Stimulated activated CD4-positive, alpha-beta T cell treated with anti-CD3 and anti-CD28 coated beads, Interleukin-15, amount 100 ng/mL, for 1 hour (primary cell): ENCODE measurements around the gene TMEM229B.

ENCODE experiments used
- DNase-seq, 2 donors: peaks; one replicate each; pipeline ENCODE4 v3.0.0-alpha.2; 2020; ENCODE audit warnings: low read depth in 1 of 2, low spot score in 1 of 2

The TMEM229B gene

GRCh38 chr14:67487332-67487731 lies 1.2 kb downstream of the TMEM229B start:
- DNase-seq = no peak

- no peak for DNase-seq
These were observed 1.6 kb downstream of the TMEM229B start for GRCh38 chr14:67486890-67487289.

DNA sequence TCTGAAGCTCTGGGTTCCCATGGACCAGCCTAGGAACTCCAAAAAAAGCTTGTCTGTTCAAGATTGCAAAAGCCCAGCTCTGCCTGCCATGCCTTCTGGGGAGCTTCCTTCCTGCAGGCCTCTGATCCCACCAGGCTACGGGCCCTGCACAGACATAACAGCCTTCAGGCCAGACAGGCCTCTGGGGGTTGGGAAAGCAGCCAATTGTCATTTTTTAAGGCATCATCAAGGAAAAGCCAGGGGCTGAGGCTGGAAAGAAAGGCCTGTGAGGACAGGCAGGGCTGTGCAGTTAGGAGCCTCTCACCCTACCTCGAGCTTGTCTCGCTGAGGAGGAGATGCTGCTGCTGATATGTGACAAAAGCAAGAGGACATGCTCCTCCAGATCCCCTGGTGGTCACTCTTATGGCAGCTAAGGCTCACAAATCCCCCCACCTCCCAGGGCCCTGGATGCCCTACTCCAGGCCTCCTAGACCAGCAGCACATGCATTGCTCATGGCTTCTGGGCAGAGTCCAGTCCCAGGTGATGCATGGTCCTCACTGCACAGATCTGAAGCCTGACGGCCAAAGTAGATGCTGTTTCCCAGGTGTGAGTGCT lies 2.9 kb downstream of the TMEM229B start:
- DNase-seq = no peak

GRCh38 chr14:67483579-67484285 lies 4.8 kb downstream of the TMEM229B start:
- no peak for DNase-seq

DNA sequence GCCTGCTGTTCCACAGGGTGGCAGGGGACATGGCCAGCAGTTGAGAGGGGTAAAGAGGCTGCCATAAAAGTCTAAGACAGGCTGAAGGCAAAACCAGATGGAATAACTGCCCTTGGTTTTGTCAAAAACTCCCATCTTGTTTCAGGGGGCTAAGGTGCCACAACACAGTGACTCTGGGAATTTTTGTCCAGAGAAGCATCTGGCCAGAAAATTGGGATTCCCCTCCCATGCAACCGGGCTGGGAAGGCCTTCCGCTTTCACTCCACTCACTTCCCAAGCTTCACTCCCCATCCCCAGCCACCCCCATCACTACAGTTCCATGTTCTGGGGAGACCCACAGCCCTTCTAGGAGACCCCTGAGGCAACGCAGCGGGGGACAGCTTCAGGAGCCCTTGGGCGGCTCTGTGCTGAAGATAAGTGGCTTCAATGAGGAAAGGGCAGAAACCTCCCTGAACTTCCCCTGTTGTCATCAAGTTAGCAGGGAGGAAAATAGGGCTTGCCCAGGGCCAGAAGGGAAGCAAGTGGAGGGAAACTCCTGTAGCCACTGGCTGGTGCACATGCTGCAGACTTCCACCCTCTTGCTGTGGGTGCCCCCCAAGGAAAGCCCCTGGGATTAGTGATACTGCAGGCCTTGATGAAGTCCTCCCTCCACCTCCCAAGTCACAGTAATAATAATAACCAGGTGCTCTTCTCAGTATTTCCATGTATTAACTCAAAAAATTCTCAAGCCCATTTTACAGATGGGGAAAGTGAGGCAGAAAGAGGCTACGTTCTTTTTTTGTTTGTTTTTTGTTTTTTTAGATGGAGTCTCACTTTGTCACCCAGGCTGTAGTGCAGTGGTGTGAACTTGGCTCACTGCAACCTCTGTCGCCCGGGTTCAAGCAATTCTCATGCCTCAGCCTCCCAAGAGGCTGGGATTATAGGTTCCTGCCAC lies 6.0 kb downstream of the TMEM229B start:
- no peak for DNase-seq

DNA sequence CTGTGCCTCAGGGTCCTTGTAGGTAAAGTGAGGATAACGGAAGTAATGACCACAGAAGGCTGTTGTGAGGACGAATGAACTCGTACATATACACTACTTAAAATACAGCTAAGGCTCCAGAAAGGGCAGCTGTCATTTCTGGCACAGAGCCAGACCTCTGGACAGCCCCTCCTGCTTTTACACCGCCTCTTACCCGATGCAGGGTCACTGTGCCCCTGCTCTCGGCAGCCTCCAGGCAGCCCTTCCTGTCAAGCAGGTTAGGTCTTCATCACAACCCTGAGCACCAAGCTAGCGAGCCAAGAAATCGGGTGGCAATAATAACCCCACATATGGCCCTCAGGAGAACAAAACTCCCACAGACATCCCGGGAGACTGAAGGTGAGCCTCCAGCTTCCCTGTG lies 8.5 kb downstream of the TMEM229B start:
- no peak for DNase-seq

- DNase-seq = no peak
These were observed 9.8 kb downstream of the TMEM229B start for GRCh38 chr14:67478800-67479084.

DNA sequence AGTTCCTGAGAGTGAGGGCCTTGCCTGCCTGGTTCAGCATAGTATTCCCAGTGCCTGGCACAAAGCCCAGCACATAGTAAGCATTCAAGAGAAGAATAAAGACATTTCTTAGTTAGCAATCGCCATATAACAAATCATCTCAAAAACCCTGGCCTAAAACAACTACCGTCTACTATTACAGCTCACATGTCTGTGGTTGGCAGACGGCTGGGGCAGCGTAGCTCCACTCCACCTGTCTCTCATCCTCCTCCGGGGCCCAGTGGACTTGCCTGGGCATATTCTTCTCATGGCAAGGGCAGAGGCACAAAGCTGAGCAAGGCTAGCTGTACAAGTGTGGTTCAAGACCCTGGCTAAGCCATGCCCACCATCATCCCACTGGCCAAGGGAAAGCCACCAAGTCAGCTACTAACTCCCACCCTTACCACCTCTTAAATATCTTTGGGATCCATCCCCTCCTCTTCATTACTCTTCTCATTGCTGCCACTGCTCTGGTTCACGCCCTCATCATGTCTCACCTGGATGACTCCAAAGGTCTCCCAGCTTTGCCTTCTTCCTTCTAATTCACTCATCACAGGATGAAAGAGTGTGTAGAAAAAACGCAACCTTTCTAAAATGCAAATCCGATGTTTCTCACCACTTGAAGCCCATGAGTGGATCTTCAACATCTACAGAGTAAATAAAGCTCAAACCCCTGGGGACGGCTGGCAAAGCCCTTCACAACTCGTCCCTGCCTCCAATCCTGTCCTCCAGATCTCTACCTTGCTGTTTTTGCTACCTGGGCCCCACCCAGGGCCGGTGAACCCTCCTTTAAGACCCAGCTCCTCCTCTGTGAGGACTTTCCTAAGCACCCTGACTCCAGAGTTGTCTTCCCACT lies 10.4 kb downstream of the TMEM229B start:
- DNase-seq = no peak

DNA sequence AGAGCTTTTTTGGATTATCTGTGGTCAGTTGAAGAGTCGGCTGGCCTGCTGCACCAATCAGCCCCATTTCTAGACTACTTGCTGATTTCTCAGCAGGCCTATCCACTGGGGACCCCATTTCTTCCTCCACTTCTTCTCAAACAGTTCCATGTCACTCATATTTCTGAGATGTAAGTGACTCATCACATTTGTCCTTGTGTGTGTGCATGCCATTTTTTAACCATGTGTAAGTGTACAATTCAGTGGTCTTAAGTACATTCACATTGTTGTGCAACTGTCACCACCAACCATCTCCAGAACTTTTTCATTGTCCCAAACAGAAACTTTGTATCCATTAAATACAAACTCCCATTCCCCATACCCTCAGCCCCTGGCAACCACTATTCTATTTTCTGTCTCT lies 14.2 kb downstream of the TMEM229B start:
- no peak for DNase-seq

DNA sequence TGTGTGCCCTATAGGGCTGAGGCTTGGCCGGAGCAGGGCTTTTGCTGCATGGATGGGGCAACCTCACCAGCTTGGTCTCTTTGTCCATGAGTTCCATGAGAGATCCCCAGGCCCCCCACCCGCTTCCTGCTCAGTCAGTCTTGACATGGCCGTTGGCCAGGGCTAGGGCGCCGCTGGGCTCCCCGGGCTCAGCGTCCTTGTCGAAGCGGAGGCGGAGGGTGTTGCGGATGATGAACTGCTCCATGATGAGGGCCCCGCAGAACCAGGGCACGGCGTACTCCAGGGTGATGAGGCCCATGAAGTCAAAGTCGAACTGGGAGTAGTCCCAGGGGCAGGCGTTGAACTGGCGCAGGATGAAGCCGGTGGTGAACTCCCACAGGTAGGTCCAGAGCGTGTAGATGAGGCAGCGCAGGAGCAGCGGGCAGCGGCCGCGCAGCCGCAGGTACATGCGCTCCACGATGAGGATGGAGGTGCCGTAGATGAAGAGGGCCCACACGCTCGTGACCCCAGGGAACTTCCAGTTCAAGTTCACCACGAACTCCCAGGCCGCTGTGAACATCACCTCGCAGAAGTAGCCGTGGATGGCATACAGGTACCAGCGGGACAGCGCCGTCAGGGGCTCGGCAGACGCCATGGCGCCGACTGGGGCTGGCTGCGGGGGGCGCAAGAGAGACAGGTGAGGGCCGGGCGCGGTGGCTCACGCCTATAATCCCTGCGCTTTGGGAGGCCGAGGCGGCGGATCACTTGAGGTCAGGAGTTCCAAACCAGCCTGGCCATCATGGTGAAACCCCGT lies 15.0 kb downstream of the TMEM229B start:
- no peak for DNase-seq

DNA sequence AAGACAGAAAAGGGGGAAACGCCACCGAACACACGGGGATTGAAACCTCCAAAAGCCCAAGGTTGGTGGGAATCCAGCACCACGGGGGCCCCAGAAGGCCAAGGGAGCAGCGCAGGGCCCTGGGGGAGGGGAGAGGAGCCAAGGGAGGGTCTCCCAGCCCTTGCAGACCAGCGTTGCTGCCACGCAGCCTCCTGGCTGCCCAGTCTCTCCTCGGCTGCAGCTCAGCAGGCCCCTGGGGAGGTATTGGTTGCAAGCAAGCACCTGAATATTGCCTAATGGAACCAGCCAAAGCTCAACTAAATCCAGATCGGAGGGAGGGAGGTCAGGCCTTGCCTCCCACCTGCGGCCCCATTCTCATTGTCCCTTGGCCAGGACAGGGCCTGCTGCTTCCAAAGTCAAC lies 15.8 kb downstream of the TMEM229B start:
- DNase-seq = no peak

DNA sequence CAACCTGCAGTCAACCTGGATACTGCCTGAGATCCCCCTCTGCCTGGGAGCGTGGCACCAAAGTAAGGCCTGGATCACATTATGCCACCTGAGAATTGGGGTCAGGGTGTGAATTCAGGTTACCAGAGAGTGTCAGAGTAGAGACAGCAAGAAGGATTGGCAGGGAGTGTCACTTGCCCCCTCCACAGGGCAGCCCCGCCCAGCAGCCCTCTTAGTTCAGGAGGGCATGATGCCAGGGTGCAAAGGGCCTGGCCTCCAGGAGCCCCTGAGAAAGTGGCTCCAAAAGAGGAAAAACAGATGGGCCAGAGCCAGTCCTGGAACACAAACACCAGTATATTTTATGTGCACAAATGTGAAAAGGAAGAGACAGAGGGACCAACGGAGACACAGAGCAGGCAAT lies 18.6 kb downstream of the TMEM229B start:
- no peak for DNase-seq

- DNase-seq = no peak
These were observed 20.2 kb downstream of the TMEM229B start for GRCh38 chr14:67468378-67468730.

GRCh38 chr14:67467134-67467533 lies 21.4 kb downstream of the TMEM229B start:
- no peak for DNase-seq

DNA sequence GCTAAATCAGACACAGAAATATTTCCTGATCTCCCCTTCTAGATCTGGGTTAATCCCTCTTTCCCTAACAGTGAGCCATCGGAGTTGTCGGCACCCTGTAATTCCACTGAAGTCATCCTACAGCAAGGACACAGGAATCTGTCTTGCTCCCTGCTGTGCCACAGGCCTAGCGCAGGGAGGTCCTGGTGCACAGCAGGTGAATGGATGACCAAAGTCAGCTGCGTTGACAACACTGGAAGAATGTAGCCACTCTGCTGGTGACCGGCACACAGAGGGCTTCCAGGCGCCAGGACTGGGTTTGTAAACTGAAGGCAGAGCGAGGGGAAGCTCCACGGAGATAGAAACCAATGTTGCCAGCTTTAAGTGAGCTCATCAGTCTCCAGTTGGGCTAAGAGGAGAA lies 23.6 kb downstream of the TMEM229B start:
- DNase-seq = no peak

GRCh38 chr14:67464377-67464776 lies 24.1 kb downstream of the TMEM229B start:
- DNase-seq = no peak

DNA sequence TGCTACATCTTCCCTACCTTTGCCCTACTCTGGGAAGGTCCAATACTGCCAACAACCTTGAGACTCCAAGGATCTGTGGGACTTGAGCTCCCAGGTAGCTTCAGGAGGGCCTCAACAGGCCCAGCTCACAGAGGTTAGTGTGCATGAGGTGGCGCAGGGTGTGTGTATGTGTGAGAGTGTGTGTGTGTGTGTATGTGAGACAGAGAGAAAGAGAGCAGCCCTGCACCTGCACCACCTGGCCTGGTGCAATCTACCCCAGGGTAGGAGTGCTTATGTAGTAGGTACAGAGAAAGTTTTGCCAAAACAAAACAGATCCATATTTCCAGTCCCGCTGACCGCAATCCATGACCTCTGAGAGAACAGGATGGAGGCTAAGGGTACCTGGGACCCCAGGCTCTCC lies 24.6 kb downstream of the TMEM229B start:
- no peak for DNase-seq

GRCh38 chr14:67461996-67462395 lies 26.5 kb downstream of the TMEM229B start:
- no peak for DNase-seq

DNA sequence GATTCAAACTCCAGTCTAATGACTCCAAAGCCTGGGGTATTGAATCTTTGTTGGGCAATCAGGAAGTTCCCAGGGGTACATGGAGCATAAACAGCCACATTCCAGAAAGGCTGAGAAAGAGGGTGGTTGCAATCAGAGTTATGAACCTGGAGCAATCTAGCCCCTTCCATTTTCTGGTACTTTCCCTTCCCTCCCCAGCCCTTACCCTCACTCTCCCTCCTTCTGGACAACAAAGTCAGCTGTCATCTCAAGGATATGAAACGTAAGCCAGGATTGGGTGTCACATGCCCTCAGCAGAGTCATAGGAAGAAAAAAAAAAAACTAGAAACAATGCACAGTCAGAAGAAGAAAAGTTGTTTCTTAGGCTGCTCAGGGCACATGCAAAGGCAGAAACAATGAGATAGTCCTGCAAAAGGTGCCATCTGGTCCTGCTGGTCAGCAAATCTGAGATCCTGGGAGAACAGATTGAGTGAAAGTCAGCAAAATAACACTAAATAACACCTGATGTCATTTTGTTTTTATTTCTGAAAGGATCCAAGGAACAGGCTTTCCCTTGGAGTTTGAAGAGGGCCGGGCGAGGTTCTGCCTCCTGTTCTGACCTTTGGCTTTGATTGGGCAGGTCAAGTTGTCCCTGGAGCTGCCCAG lies 27.1 kb downstream of the TMEM229B start:
- no peak for DNase-seq

DNA sequence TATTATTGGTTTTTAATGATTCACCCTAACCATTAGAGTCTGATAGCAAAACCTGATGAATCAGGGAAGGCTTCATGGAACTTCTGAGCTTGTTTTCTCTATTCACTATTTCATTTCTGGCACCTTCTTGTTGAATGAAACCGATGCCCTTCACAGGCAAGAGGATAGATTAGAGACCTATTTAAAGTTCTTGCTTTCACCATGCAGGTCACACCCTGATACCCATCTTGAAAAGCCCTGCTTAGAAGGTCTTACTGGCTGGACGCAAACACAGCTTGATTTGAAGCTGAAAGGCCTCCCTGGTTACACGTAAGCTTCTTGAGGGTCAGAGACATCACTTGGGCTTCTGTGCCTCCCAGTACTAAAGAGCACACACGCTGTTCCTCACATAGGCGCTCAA lies 29.2 kb downstream of the TMEM229B start:
- no peak for DNase-seq
